ENCODE data around the gene ANKRD9.
A peak's percentile ranks its signal among the peaks of the same experiment; 100 is the strongest.
"Not testable (repeated sequence)": the region's sequence is repeated elsewhere in the genome, so short reads cannot be mapped to it uniquely, and the experiment has no call there.

ANKRD9 gene

GRCh38 chr14:102538602-102539543, 29.3 kb upstream of the ANKRD9 start:
- no peak for DNase-seq (ENCODE audit: low read depth)

DNA sequence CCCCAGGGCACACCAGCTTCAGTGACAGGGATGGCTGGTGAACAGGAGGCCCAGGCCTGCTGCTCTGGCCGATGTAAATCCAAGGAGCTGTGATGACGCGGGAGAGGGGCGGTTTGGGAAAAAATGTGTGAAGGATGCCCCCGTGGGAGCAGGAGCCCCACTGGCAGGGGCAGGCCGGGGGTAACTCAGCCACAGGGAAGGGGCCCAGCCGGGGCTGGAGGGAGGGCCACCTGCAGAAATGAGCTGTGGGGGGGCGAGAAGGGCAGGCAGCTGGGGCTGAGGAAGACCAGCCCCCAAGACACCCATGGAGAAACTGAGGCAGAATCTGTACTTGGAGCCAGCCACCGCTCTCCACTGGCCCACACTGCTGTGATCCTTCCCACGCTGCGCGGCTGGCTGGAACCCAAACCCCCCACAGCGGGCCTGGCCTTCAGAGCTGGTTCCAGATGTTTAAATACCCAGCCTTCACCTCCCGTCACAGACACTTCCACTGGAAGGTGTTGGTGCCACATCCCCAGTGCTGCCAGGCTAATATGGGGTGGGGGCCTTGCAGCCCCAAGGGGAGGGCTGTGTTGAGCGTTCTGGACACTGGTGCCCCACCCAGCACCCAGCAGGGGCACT, 28.5 kb upstream of the ANKRD9 start:
- DNase-seq (ENCODE audit: low read depth) = no peak

DNA sequence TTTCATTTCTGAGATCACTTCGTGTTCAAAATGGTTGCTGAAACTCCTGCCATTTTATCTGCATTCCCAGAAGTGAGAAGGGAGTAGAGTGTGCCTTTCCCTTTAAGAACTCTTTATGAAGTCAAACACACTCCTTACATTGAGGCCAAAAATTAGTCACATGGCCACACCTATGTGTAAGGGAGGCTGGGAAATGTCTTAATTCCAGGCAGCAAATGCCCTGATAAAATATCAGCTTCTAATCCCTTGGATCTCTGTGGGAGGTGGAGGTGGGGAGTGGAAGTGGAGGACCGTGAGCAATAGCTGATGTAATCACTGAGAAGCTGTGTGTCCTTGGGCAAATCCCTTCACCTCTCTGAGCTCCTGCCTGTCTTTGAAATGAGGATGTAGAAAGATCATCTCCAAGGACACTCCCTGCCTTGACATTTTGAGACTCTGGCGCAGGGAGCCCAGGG, 22.7 kb upstream of the ANKRD9 start:
- no peak for DNase-seq (ENCODE audit: low read depth)

GRCh38 chr14:102530828-102531478, 21.4 kb upstream of the ANKRD9 start:
- DNase-seq (ENCODE audit: low read depth) = no peak

DNA sequence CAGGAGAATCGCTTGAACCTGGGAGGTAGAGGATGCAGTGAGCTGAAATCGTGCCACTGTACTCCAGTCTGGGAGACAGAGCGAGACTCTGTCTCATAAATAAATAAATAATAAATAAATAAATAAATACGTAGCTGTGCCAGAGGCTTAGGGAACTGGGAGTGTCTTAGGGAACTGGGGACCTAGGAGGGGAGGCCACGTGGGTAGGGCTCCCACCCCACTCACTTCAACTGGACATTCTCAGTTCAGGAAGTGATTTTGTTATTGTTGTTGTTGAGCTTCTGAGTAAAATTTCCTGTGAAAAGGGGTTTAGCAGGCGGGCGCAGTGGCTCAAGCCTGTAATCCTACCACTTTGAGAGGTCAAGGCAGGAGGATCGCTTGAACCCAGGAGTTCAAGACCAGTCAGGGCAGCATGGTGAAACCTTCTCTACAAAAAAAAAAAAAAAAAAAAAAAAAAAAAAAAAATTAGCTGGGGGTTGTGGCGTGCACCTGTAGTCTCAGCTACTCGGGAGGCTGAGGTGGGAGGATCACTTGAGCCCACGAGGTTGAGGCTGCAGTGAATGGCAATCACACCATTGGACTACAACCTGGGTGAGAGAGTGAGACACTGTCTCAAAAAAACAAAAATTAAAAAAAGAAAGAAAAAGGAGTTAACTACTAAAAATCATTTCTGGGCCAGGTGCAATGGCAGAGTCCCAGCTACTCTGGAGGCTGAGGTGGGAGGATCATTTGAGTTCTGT, 19.0 kb upstream of the ANKRD9 start:
- no peak for DNase-seq (ENCODE audit: low read depth)

- DNase-seq (ENCODE audit: low read depth) = no peak
Observed at GRCh38 chr14:102525929-102526497, 16.4 kb upstream of the ANKRD9 start.

DNA sequence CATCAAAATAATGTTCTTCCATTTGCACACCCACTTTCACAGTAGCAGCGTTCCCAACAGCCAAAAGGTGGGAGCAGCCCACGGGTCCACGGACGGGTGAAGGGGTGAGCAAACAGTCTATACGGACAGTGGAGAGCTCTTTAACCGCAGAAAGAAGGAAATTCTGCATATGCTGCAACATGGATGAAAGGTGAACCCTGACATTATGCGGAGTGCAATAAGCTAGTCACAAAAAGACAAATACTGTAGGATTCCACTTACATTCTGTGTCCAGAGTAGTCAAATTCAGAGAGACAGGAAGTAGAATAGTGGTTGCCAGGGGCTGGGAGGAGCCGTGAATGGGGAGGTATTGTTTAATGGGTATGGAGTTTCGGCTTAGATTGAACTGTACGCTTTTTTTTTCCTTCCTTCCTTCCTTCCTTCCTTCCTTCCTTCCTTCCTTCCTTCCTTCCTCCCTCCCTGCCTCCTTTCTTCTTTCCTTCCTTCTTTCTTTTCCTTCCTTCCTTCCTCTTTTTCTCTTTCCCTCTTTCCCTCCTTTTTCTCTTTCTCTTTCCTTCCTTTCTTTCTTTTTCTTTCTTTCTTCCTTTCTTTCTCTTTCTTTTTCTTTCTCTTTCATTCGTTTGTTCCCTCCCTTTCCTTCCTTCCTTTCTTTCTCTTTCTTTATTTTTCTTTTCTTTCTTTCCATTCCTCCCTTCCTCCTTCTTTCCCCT, 15.8 kb upstream of the ANKRD9 start:
- DNase-seq (ENCODE audit: low read depth) = peak; percentile 29

DNA sequence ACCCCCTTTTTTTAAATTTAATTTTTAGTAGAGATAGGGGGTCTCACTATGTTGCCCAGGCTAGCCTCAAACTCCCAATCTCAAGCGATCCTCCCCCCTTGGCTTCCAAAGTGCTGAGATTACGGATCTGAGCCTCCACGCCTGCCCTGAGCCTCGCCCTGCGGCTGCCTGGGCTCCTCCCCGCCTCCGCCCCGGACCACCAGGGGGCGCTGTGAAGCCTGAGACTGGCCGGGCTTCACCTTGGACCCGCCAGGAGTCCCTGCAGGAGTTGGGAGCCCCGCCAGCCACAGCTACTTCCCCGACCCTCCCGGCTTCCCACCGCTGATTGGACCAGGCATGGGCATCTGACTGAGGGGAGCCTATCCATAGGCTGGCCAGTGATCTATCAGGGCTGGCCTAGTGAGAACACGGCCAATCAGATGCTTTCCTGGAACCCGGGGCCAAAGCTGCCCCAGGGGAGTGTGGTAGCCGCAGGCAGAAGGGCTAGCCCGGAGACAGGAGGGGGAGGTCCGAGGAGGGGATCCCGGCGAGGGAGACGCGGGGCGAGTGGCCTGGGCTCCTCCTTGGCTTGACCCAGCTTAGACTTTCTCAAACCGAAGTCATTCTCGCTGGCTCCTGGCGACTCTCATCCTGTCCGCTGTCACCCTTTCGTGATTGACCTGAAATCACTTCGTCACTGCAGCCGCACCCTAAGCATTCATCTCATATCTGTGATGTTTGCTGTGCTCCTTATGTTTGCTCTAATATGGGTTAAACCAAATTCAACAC, 15.1 kb upstream of the ANKRD9 start:
- peak; percentile 93 for DNase-seq (ENCODE audit: low read depth)

GRCh38 chr14:102523569-102524450, 14.2 kb upstream of the ANKRD9 start:
- DNase-seq (ENCODE audit: low read depth) = no peak

GRCh38 chr14:102523200-102523568, 13.6 kb upstream of the ANKRD9 start:
- no peak for DNase-seq (ENCODE audit: low read depth)

GRCh38 chr14:102519709-102520108, 10.1 kb upstream of the ANKRD9 start:
- DNase-seq (ENCODE audit: low read depth) = not testable (repeated sequence)

- no peak for DNase-seq (ENCODE audit: low read depth)
Observed at GRCh38 chr14:102518063-102518648, 8.6 kb upstream of the ANKRD9 start.

GRCh38 chr14:102517392-102518062, 8.0 kb upstream of the ANKRD9 start:
- DNase-seq (ENCODE audit: low read depth) = no peak

DNA sequence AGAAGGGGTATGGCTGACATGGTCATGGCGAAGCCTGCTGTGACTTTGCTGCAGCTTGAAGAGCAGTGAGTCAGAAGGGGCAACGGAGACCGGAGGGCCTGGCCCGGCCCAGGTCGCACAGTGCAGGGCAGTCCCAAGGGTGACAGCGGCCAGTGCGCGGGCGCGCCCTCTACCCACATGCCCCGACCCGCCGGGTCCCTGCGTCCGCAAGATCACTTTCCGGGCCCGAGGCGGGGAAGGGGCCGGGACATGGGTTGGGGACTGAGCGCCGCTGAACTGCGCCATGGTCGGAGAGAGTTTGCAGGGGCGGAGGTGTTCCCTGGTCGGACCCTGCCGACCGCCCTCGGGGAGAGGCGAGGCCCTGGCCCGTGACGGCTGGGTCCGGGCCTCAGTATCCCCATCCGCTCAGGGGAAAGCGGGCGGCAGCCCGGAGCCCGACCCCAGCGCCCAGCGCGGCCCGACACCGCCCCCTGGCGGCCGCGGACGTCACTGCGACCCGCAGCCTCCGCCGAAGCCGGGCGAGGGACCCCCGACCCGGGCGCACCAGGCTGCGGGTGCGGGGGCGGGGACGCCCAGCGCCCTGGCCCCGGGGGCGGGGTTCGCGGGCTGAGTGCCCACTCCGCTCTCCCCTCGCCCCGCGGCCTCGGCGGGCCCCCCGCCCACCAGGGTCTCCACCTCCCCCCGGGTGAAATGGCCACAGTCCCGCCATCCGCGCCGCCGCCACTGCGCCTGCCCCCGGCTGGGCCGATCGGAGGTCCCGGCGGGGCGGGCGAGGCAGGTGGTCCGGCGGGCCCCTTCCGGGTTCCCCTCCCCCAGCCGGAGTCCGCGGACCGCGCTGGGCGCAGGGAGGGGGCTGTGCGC, 7.2 kb upstream of the ANKRD9 start:
- no peak for DNase-seq (ENCODE audit: low read depth)

GRCh38 chr14:102514987-102515733, 5.6 kb upstream of the ANKRD9 start:
- DNase-seq (ENCODE audit: low read depth) = no peak

DNA sequence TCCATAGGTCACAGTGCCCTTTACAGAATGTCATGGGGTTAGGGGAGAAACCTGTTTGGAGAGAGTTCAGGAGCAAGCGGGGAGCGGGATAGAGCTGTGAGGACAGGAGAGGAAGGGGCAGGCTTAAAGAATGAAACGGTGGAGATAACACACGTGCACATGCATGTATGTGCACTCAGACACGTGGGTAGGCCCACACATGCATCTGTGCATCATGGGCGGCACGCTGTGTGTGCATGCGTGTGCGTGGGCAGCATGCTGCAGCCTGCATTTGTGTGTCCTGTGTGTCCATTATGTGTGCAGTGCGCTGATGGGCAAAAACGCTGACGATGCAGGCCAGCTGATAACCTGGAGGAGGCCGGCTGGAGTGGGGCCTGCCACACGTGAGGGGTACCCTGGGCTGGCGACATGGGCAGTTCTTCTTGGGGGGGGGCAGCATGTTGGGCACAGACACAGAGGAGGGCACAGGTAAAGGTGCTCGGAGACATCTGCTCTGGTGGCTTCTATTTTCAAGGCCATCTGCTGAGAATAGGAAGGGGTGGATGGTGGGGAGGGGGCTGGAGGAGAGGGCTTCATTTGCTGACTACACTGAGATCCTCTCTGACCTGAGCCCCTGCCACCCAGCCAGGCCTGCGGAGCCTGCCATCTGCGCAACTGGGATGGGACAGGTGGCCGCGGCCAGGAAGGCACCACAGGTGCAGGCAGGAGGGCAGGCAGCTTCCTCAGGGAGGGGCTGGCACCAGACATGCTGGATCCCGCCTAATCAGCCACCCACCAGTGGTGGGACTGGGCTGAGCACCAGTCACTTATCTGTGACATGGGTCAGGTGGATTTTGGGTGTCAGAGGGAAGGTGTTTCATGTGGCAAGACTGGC, 4.6 kb upstream of the ANKRD9 start:
- DNase-seq (ENCODE audit: low read depth) = no peak

All from HS-27A (cell line).